Prostate gland (tissue), 2 donors: ENCODE measurements around the gene OSTC.

Experiments
- CTCF ChIP-seq, 4 experiments: fragments of 200-600 bp in 2 of 4; fragments of 450-650 bp in 2 of 4; sonication (generic) in 2 of 4; IDR thresholded peaks; 1 replicate in 3 of 4; 2 replicates in 1 of 4; pipeline ENCODE4 v1.5.1; 2016 to 2019; ENCODE audit warnings: antibody characterized with exemption in 4 of 4, mild to moderate bottlenecking in 2 of 4, moderate library complexity in 2 of 4
- POLR2A ChIP-seq: fragments of 450-650 bp; IDR thresholded peaks from one replicate; pipeline ENCODE4 v1.6.1; 2016; ENCODE audit warnings: antibody characterized with exemption, mild to moderate bottlenecking
- POLR2AphosphoS5 ChIP-seq: sonication (generic); formaldehyde crosslinking; IDR thresholded peaks from one replicate; pipeline ENCODE4 v1.6.1; 2017; ENCODE audit warnings: antibody characterized with exemption

GRCh38 chr4:108693819-108694218 is 43.4 kb downstream of the OSTC start:
- TF ChIP-seq CTCF (IDR thresholded peaks at IDR 0.05) (no peak), POLR2AphosphoS5 (no peak), POLR2A (no peak)
